Breast epithelium (tissue), 4 donors: ENCODE measurements around the gene XYLT1. TPM values are rescaled to one million over a fixed set of nuclear protein-coding genes. Genes with fewer than 3 reads are reported as not detected.

Source experiments
- DNase-seq, 2 donors: peaks; one replicate each; pipeline ENCODE4 v3.0.0-alpha.2; 2019; ENCODE audit warnings: low spot score in 2 of 2
- H3K27ac ChIP-seq, 2 donors: fragments of 200-600 bp; sonication (generic) in 1 of 2; one replicate each; pipeline ENCODE4 v1.5.1; 2016 to 2019; ENCODE audit warnings: mild to moderate bottlenecking in 1 of 2
- H3K27me3 ChIP-seq, 2 donors: fragments of 200-600 bp; sonication (generic) in 1 of 2; one replicate each; pipeline versions ENCODE4 v1.5.1 to v1.6.0; 2017 to 2019; ENCODE audit warnings: control low read depth in 1 of 2, mild to moderate bottlenecking in 1 of 2
- H3K36me3 ChIP-seq: fragments of 200-600 bp; one replicate; pipeline ENCODE4 v1.5.1; 2019
- H3K4me1 ChIP-seq, 2 donors: fragments of 200-600 bp; sonication (generic); one replicate each; pipeline ENCODE4 v1.5.1; 2016 to 2019; ENCODE audit warnings: control low read depth in 1 of 2
- H3K4me3 ChIP-seq, 3 donors: fragments of 200-600 bp; sonication (generic); 1 replicate in 2 of 3; 2 replicates in 1 of 3; pipeline ENCODE4 v1.5.1; 2016 to 2019; ENCODE audit warnings: mild to moderate bottlenecking in 3 of 3, moderate library complexity in 2 of 3
- H3K9me3 ChIP-seq, 2 donors: fragments of 200-600 bp; sonication (generic) in 1 of 2; one replicate each; pipeline ENCODE4 v1.5.1; 2016 to 2019; ENCODE audit warnings: control low read depth in 1 of 2
- POLR2A ChIP-seq: fragments of 450-650 bp; IDR thresholded peaks from one replicate; pipeline ENCODE4 v1.6.1; 2016; ENCODE audit warnings: antibody characterized with exemption, mild to moderate bottlenecking, moderate library complexity
- POLR2AphosphoS5 ChIP-seq, 3 donors: sonication (generic); formaldehyde crosslinking; IDR thresholded peaks; one replicate each; pipeline ENCODE4 v1.6.1; 2017; ENCODE audit warnings: antibody characterized with exemption in 3 of 3
- intact Hi-C: fragments of 100-400 bp; cut with DNase I; formaldehyde crosslinking; loops from one replicate; pipeline ENCODE4 v1.15.1; 2023; ENCODE audit warnings: low total_unique reads
- total RNA-seq, 3 donors: library from RNA; depleted of rRNA; stranded (reverse); fragments of >200 nt; gene quantifications; one replicate each; pipeline ENCODE4 v1.1.0, GENCODE V29; 2016
- TF ChIP-seq, protein P1 (sequence below), 3 donors: fragments of 450-650 bp; IDR thresholded peaks; one replicate each; pipeline ENCODE4 v1.5.1; 2016 to 2017; ENCODE audit warnings: antibody characterized with exemption in 3 of 3, mild to moderate bottlenecking in 3 of 3, moderate library complexity in 3 of 3

Gene XYLT1
- total RNA-seq, 3 donors from 2014 or later, result 11.9 to 32.8 (median 13.8) TPM

DNA sequence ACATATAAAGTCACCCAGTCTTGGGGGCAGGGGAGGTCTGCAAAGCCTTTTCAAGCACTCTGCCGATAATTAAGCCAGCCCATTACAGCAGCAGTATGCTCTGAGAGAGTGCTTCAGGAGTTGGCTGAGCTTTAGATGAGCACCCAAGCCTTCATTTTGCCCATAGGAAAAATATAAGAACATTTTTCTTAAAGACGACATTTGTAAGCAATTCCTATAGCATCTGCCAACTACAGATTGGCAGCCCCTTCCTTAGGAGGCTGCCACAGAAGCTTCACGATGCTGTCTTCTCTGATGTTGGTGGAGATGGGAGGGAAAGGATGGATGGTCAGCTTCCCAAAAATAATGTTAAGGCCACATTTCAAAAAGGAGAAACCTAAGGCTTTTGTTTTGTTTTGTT is 367.5 kb downstream of the XYLT1 start:
- H3K4me1 ChIP-seq, result no peaks in the 10 kb centered on the region
- no peak for DNase-seq
- TF ChIP-seq, protein P1, sequence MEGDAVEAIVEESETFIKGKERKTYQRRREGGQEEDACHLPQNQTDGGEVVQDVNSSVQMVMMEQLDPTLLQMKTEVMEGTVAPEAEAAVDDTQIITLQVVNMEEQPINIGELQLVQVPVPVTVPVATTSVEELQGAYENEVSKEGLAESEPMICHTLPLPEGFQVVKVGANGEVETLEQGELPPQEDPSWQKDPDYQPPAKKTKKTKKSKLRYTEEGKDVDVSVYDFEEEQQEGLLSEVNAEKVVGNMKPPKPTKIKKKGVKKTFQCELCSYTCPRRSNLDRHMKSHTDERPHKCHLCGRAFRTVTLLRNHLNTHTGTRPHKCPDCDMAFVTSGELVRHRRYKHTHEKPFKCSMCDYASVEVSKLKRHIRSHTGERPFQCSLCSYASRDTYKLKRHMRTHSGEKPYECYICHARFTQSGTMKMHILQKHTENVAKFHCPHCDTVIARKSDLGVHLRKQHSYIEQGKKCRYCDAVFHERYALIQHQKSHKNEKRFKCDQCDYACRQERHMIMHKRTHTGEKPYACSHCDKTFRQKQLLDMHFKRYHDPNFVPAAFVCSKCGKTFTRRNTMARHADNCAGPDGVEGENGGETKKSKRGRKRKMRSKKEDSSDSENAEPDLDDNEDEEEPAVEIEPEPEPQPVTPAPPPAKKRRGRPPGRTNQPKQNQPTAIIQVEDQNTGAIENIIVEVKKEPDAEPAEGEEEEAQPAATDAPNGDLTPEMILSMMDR (IDR thresholded peaks at IDR 0.05), result no peak
- TF ChIP-seq POLR2A (no peak), POLR2AphosphoS5 (IDR thresholded peaks at IDR 0.05) (no peak)
- no peaks in the 10 kb centered on the region for H3K9me3 ChIP-seq
- intact Hi-C loops, result no loop called here
- no peaks in the 10 kb centered on the region for H3K27me3 ChIP-seq
- H3K4me3 ChIP-seq, result no peak overlapping the region
- H3K27ac ChIP-seq, result no peak overlapping the region
- H3K36me3 ChIP-seq, result no peaks in the 10 kb centered on the region

DNA sequence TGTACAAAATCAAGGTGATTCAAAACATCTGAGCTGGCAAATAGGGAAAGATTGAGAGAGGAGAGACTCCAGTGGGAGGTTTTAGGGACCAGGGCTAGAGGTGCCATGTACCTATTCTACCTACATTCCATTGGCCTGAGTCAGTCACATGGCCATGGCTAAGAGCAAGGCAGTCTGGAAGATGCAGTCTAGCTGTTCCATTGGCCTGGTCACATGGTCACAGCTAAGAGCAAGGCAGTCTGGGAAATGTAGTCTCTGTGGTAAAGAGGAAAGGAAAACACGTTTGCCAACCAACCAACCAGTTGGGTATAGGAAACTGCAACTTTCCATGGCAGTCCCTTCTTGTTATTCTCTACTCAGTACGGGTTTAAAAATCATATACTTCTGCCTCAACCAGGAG is 369.1 kb downstream of the XYLT1 start:
- no peak for DNase-seq
- Histone ChIP-seq H3K4me3 (no peak overlapping the region), H3K27ac (no peak overlapping the region), H3K36me3 (no peaks in the 10 kb centered on the region), H3K9me3 (no peaks in the 10 kb centered on the region), H3K4me1 (no peaks in the 10 kb centered on the region), H3K27me3 (no peaks in the 10 kb centered on the region)
- no peak for TF ChIP-seq POLR2A
- intact Hi-C loops, result no loop called here

DNA sequence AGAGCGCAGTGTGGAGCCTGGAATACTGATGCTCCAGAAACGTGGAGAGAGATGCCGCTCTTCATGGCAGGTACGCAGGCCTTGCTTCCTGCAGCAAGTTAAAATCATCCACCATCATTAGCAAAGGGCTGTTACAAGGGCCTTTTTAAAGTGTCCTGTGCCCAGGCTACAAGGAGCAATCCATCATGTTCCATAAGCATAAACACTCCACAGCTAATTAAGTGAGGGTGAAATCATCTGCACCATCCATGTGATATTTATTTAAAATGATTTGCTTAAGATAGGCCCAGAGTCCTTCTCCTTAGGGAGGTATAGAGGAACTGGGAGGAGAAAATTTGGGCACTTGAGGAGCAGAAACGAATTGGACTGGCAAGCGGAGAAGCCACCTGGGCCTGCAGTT is 372.1 kb downstream of the XYLT1 start:
- no peaks in the 10 kb centered on the region for H3K27me3 ChIP-seq
- no peaks in the 10 kb centered on the region for H3K4me1 ChIP-seq
- no peaks in the 10 kb centered on the region for H3K9me3 ChIP-seq
- no peak for TF ChIP-seq POLR2AphosphoS5 (IDR thresholded peaks at IDR 0.05)
- TF ChIP-seq POLR2A, result no peak
- TF ChIP-seq, protein P1 (IDR thresholded peaks at IDR 0.05), result no peak
- H3K4me3 ChIP-seq, result no peak overlapping the region
- no peak overlapping the region for H3K27ac ChIP-seq
- no peaks in the 10 kb centered on the region for H3K36me3 ChIP-seq
- DNase-seq, result no peak
- intact Hi-C loops, result no loop called here

DNA sequence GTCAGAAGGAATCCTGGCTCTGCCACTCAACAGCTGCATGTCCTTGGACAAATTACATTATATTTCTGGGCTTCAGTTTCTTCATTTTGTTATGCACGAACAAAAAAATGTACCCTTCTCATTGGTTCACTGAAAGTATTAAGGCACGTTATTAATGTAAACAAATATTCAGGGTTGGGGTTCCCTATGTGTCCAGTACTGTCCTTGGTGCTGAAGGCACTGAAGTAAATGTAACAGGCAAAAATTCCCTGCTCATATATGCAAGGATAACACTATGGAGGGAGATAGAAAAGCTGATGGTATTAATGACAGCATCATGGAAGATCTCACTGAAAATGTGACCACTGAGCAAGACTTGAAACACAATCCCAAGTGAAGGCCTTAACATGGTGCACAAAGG is 386.6 kb downstream of the XYLT1 start:
- H3K27ac ChIP-seq, result no peak overlapping the region
- peaks cover 0 to 6% of the 10 kb centered on the region in 2 donors for H3K27me3 ChIP-seq
- no peaks in the 10 kb centered on the region for H3K36me3 ChIP-seq
- TF ChIP-seq, protein P1 (IDR thresholded peaks at IDR 0.05), result no peak
- TF ChIP-seq POLR2A (no peak), POLR2AphosphoS5 (IDR thresholded peaks at IDR 0.05) (no peak)
- intact Hi-C loops, result no loop called here
- H3K4me1 ChIP-seq, result no peaks in the 10 kb centered on the region
- H3K4me3 ChIP-seq, result no peak overlapping the region
- DNase-seq, result no peak
- H3K9me3 ChIP-seq, result no peaks in the 10 kb centered on the region

DNA sequence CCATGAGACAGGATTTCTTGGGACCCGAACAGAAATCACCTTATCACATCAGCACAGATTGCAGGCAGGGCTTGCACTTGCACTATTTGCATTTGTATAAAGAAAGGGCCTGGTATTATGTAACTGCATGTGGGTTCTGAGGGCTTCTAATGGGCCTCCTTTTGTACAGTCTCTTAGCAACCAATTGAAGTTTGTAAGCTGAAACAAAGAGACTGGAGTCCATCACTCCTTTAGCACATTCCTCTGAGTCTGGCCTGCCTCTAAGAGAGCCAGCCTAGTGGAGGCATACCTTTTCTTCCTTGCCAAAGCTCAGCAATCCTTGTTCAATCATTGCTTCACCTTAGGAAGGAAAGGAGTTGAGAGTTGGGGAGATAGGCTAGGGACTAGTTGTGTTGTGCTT is 387.1 kb downstream of the XYLT1 start:
- TF ChIP-seq POLR2AphosphoS5 (IDR thresholded peaks at IDR 0.05), result no peak
- TF ChIP-seq POLR2A, result no peak
- TF ChIP-seq, protein P1 (IDR thresholded peaks at IDR 0.05), result no peak
- no peaks in the 10 kb centered on the region for H3K9me3 ChIP-seq
- no peak overlapping the region for H3K27ac ChIP-seq
- no peaks in the 10 kb centered on the region for H3K4me1 ChIP-seq
- intact Hi-C loops, result no loop called here
- DNase-seq, result no peak
- no peak overlapping the region for H3K4me3 ChIP-seq
- H3K27me3 ChIP-seq, result peaks cover 0 to 6% of the 10 kb centered on the region in 2 donors
- no peaks in the 10 kb centered on the region for H3K36me3 ChIP-seq
